SKM-1 (cell line): ENCODE results near the gene PTPN6.

Experiments used
- DNase-seq: peaks from one replicate; lab custom pipeline; 2025; ENCODE audit not compliant: unreplicated experiment; lab: John Stamatoyannopoulos, UW

The PTPN6 gene

GRCh38 chr12:6921996-6922946 lies 28.9 kb upstream of the PTPN6 start:
- DNase-seq, result no peak

DNA sequence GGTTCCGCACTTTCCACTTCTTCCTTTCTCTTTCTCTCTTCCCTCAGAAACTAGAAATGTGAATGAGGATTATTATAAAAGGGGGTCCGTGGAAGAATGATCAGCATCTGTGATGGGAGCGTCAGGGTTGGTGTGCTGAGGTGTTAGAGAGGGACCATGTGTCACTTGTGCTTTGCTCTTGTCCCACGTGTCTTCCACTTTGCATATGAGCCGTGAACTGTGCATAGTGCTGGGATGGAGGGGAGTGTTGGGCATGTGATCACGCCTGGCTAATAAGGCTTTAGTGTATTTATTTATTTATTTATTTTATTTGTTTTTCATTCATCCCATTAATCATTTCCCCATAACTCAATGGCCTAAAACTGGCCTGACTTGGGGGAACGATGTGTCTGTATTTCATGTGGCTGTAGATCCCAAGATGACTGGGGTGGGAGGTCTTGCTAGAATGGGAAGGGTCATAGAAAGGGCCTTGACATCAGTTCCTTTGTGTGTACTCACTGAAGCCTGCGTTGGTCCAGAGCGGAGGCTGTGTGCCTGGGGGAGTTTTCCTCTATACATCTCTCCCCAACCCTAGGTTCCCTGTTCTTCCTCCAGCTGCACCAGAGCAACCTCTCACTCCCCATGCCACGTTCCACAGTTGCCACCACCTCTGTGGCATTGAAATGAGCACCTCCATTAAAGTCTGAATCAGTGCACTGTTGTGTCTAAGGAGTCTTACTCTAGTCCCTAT lies 28.0 kb upstream of the PTPN6 start:
- DNase-seq, result no peak

DNA sequence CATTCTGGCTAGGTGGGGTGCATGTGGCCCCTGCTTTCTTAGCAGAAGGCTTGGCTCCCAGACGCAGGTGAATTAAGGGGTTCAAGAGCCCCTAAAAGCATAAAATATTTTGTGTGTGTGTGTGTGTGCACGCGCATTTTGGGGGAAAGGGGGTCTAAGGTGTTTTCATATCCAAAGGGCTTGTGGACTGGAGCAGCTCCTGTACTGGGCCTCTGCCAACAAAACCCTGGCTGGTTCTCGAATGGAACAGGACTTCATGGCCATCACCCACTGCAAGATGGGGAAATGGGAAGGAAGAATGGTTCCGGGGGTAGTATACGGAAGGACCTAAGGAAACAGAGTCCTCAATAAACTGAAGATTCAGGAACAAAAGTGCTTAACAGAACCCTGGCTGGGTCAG lies 27.3 kb upstream of the PTPN6 start:
- no peak for DNase-seq

DNA sequence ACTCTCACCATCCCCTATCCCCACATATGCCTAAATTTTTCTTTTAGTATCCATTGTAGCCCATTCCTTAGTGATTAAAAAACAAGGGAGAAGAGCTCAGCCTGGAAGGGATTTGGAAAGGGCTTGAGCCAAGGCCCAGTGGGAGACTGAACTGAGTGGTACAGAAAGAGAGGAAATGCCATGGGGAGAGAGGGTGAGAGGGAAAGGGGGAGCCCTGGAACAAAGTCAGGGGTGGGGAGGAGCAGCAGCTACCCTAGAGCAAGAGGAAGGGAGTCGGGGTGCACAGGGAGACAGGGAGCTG lies 26.0 kb upstream of the PTPN6 start:
- DNase-seq, result no peak

- no peak for DNase-seq
Observed at GRCh38 chr12:6925540-6926279, 25.4 kb upstream of the PTPN6 start.

DNA sequence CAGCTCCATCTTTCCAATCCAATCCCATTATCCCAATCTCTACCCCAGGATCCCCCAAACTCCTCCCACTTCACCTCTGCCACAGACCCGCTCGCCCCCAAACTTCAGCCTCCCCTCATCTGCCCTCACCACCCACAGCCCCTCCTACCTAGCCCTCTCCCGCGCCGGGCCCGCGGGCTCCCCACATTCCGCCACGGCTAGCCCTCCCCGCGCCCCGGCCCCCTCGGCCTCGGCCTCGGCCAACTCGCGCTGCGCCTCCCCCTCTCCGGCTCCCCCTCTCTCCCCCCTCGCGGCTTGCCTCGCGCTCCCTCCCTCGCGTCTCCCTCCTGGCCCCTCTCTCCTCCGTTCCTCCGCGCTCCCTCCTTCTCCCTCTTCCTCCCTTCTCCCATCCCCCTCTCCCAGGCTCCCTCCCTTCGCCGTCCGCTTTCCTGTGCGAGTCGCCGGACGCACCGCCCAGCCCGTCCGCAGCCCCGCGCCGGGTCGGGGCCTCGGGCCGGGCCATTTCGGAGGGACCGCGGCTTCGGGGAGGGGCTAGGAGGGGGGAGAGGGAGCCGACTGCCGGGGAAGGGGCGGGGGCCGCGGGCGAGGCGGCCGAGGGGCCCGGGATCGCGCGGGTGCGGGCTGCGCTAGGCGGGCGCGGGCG lies 23.7 kb upstream of the PTPN6 start, which contains the start of gene ATN1:
Gene ATN1 (plus strand): TSS at position 581 of the 643 bp plus-strand sequence. CDS start 6,043 bp downstream, outside the sequence.
- no peak for DNase-seq

DNA sequence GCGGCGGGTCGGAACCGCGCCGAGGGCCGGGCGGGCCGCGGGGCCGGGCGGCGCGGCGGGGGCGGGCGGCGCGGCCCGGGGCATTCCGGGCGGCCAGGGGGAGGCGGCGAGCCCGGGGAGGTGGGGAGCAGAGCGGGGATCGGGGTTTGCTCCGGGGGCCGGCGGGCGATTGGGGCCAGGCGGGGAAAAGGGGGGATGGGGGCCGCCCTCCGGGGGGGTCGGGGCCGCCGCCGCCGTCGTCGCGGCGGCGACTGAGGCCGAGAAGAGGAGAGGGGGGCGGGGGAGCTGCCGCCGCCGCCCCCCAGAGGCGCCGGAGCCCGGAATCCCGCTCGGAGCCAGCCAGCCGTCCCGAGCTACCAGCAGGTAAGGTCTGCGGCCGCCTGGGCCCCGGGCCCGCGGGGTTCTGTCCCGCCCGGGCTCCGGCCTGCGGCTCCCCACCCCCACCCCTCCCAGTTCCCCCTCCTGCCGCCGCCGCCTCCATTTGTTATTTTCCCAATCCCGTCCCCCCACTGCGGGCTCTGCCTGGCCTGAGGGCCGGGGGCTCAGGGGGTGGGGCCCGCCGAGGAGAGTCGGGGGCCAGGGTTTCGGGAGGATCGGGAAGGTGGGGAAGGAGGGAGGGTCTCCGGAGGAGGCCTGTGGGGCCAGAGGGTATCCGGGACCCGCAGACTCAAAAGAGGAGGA lies 23.0 kb upstream of the PTPN6 start:
- DNase-seq, result no peak

GRCh38 chr12:6928703-6929407 lies 22.3 kb upstream of the PTPN6 start:
- DNase-seq, result no peak

- DNase-seq, result no peak
Observed at GRCh38 chr12:6929466-6930452, 21.4 kb upstream of the PTPN6 start.

- DNase-seq, result no peak
Observed at GRCh38 chr12:6932766-6933165, 18.4 kb upstream of the PTPN6 start.

DNA sequence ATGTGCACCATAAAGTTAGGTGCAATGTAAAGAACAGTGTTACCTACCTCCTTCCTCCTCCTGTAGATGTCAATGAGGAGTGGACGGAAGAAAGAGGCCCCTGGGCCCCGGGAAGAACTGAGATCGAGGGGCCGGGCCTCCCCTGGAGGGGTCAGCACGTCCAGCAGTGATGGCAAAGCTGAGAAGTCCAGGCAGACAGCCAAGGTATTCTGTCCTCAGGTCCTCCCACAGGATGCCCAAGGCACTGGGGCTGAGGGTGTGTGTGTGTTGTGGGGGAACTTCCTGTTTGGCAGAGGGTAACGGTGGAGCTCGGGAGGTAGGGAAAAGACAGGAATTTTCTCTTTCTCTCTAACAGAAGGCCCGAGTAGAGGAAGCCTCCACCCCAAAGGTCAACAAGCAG lies 17.0 kb upstream of the PTPN6 start:
- DNase-seq, result no peak

GRCh38 chr12:6935371-6936193 lies 15.6 kb upstream of the PTPN6 start:
- DNase-seq, result no peak

DNA sequence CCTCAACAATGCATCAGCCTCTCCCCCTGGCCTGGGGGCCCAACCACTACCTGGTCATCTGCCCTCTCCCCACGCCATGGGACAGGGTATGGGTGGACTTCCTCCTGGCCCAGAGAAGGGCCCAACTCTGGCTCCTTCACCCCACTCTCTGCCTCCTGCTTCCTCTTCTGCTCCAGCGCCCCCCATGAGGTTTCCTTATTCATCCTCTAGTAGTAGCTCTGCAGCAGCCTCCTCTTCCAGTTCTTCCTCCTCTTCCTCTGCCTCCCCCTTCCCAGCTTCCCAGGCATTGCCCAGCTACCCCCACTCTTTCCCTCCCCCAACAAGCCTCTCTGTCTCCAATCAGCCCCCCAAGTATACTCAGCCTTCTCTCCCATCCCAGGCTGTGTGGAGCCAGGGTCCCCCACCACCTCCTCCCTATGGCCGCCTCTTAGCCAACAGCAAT lies 14.9 kb upstream of the PTPN6 start:
- no peak for DNase-seq

- DNase-seq, result no peak
Observed at GRCh38 chr12:6936636-6937480, 14.3 kb upstream of the PTPN6 start.

- peak; percentile 54 for DNase-seq
Observed at GRCh38 chr12:6937481-6938352, 13.4 kb upstream of the PTPN6 start.
